Measurements from ENCODE around the gene SMG6. TPM values are rescaled to one million over a fixed set of nuclear protein-coding genes. Genes with fewer than 3 reads are reported as not detected.

The SMG6 gene
- total and polyA plus RNA-seq, 2 of the 13 experiments (the other 11 are each of a cell fraction or from before 2014, with no cell fraction given), result 4.6 to 14.6 TPM

- Histone ChIP-seq H4K20me1 (ENCODE audit: insufficient read depth, low read length) (no peaks in the 10 kb centered on the region), H3K9ac (ENCODE audit: insufficient read depth, low read depth, low read length) (no peak overlapping the region), H3K79me2 (ENCODE audit: insufficient read depth, low read length) (no peaks in the 10 kb centered on the region), H3K4me3 (replicated peaks in 1 of 3; ENCODE audit: insufficient read depth in 1 of 3, low read depth in 2 of 3, low read length in 3 of 3) (no peak overlapping the region), H3K4me2 (ENCODE audit: low read depth, low read length) (no peak overlapping the region), H2AFZ (ENCODE audit: low read length) (no peak overlapping the region), H3K27ac (ENCODE audit: extremely low read length, insufficient read depth, low read length) (no peak overlapping the region), H3K9me3 (ENCODE audit: low read length) (no peaks in the 10 kb centered on the region), H3K27me3 (ENCODE audit: control insufficient read depth in 1 of 2, insufficient read depth in 2 of 2, low read length in 2 of 2) (no peaks in the 10 kb centered on the region), H3K36me3 (replicated peaks in 1 of 2; ENCODE audit: control insufficient read depth in 1 of 2, insufficient read depth in 2 of 2, low read length in 2 of 2) (0 out of 5 replicates have a peak, but pooled peaks cover 0 to 2% of the 10 kb centered on the region in 2 experiments), H3K4me1 (ENCODE audit: insufficient read depth, low read length) (peaks cover 16% of the 10 kb centered on the region)
- FAIRE-seq (no peak), DNase-seq (ENCODE audit: low spot score) (no peak), ATAC-seq (no peak)
- no TSS peak for BruUV-seq (replicated peaks)
- in situ Hi-C loops (cut with HindIII; ENCODE audit: extremely low pct_ligation_motif_present, low pct_unique_long_range_greater_than_20kb), result no loop called here
- 97% methylated on average over 3 of the region's 6 CpGs for WGBS (ENCODE audit: low lambda C conversion rate)
- ChIA-PET POLR2A (no interaction called here), CTCF (ENCODE audit: low intra/inter-chr PET ratio, low total read pairs) (no interaction called here)
- TF ChIP-seq ZNF343 (CRISPR knock-in tag; IDR thresholded peaks at IDR 0.05), result no peak
- no peak for TF ChIP-seq ZSCAN22 (CRISPR knock-in tag; IDR thresholded peaks at IDR 0.05)
- no peak for TF ChIP-seq TEAD2 (CRISPR knock-in tag; IDR thresholded peaks at IDR 0.05)
- no peak for TF ChIP-seq FLYWCH1 (CRISPR knock-in tag; IDR thresholded peaks at IDR 0.05)
- TF ChIP-seq TFAP4 (IDR thresholded peaks at IDR 0.05; ENCODE audit: borderline replicate concordance, low read depth), result no peak
- TF ChIP-seq PRMT3 (CRISPR knock-in tag; IDR thresholded peaks at IDR 0.05; ENCODE audit: borderline replicate concordance, low read depth), result no peak
- no peak for TF ChIP-seq POLR2AphosphoS5 (IDR thresholded peaks at IDR 0.05; ENCODE audit: low read depth, low read length)
- TF ChIP-seq ZNF10 (CRISPR knock-in tag; IDR thresholded peaks at IDR 0.05; ENCODE audit: borderline replicate concordance, low read depth), result no peak
- TF ChIP-seq ZBED4 (CRISPR knock-in tag; IDR thresholded peaks at IDR 0.05; ENCODE audit: borderline replicate concordance), result no peak
- TF ChIP-seq HHEX (CRISPR knock-in tag; IDR thresholded peaks at IDR 0.05), result no peak
- TF ChIP-seq ZNF816 (CRISPR knock-in tag; IDR thresholded peaks at IDR 0.05; ENCODE audit: borderline replicate concordance), result no peak
- no peak for TF ChIP-seq TIGD3 (CRISPR knock-in tag; IDR thresholded peaks at IDR 0.05; ENCODE audit: borderline replicate concordance)
- TF ChIP-seq ZKSCAN8 (CRISPR knock-in tag; IDR thresholded peaks at IDR 0.05; ENCODE audit: borderline replicate concordance), result no peak
- no peak for TF ChIP-seq ZNF589 (CRISPR knock-in tag; conservative IDR thresholded peaks at IDR 0.05)
- no peak for TF ChIP-seq STAT5B (CRISPR knock-in tag; IDR thresholded peaks at IDR 0.05)
- no peak for TF ChIP-seq HNF1B (CRISPR knock-in tag; IDR thresholded peaks at IDR 0.05)
- intact Hi-C loops (cut with micrococcal nuclease; ENCODE audit: unreplicated experiment), result no loop called here
Observed at GRCh38 chr17:2351269-2351668, 47.7 kb upstream of the SMG6 start.

Measured in HepG2 (cell line).